Measurements from ENCODE around the gene NBPF4.
"Not testable (repeated sequence)": the region's sequence is repeated elsewhere in the genome, so short reads cannot be mapped to it uniquely, and the experiment has no call there.

GRCh38 chr1:108227772-108228171 lies 16.1 kb downstream of the NBPF4 start:
- TF ChIP-seq POLR2A, POLR2AphosphoS5 (IDR thresholded peaks at IDR 0.05): not testable (repeated sequence)

Measured in spleen (tissue), 3 donors.